Measurements from ENCODE around the gene ATG7. TPM values are rescaled to one million over a fixed set of nuclear protein-coding genes. Genes with fewer than 3 reads are reported as not detected.

The ATG7 gene
- total RNA-seq, 2 experiments from 2014 or later, result 21.7 to 28.4 TPM

DNA sequence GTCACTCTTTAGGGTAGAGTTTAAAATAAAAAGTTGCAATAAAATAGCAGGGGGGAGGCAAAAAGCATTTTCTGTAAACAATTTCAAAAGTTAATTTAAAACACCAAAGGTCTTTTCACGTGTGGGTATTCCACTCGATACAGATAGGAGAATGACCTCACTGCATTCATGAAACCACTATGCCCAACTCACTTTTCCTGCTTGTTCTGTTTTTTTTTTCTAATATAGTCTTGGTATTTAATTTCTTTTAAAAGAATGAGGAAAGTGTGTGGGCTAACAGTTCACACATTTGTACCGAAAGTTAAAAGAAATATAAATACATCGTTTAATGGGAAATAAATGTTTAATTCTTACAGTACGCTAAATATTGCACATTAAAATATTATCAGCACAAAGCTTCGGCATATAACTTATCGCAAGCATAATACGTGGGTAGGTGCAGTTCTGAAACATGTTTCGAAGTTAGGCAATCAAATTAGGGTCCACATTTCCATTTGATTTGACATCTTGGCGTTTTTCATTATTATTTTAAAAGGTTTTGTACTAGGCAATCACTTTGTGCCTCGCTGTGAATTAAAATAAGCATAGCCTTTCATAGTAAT, 330.1 kb downstream of the ATG7 start:
- H4K20me1 ChIP-seq (ENCODE audit: insufficient read depth, low read length), result no peaks in the 10 kb centered on the region
- H3K9me2 ChIP-seq (ENCODE audit: insufficient read depth, low read length), result no peaks in the 10 kb centered on the region
- ChIA-PET CTCF (ENCODE audit: unreplicated experiment) (no interaction called here), POLR2A (interaction anchor here (0.8 to 1.3 kb wide), 3 partner anchors 11 to 44 kb away, joined by 3 read pairs; partner anchors contain the start of gene VGLL4)
- peaks cover 48% of the 10 kb centered on the region for H3K36me3 ChIP-seq (ENCODE audit: insufficient read depth, low read length)
- peak overlapping the region; percentile 91 for H3K27ac ChIP-seq (ENCODE audit: low read depth, low read length, poor library complexity, severe bottlenecking)
- BruUV-seq (replicated peaks), result TSS peak; percentile 80
- intact Hi-C loops (cut with micrococcal nuclease; ENCODE audit: unreplicated experiment), result loop anchor here (5.0 kb wide), 1 partner anchor 120 kb away; no protein-coding TSS in a partner anchor
- H3K4me1 ChIP-seq (ENCODE audit: insufficient read depth, low read length, poor library complexity, severe bottlenecking), result peaks cover 84% of the 10 kb centered on the region
- H3K79me2 ChIP-seq (ENCODE audit: insufficient read depth, low read depth, low read length), result peaks cover 86% of the 10 kb centered on the region
- H3K4me2 ChIP-seq (ENCODE audit: low read length), result peak overlapping the region; percentile 88
- DNase-seq (ENCODE audit: low spot score), result no peak
- H3K9me3 ChIP-seq (ENCODE audit: low read length), result no peaks in the 10 kb centered on the region; the same call in 1 of the 2 replicates
- peak overlapping the region; percentile 52 for H3K4me3 ChIP-seq (ENCODE audit: low read depth, low read length, poor library complexity, severe bottlenecking)
- TF ChIP-seq EZH2phosphoT487 (IDR thresholded peaks at IDR 0.05; ENCODE audit: borderline replicate concordance, low read depth, low read length), result no peak
- TF ChIP-seq, protein P1, sequence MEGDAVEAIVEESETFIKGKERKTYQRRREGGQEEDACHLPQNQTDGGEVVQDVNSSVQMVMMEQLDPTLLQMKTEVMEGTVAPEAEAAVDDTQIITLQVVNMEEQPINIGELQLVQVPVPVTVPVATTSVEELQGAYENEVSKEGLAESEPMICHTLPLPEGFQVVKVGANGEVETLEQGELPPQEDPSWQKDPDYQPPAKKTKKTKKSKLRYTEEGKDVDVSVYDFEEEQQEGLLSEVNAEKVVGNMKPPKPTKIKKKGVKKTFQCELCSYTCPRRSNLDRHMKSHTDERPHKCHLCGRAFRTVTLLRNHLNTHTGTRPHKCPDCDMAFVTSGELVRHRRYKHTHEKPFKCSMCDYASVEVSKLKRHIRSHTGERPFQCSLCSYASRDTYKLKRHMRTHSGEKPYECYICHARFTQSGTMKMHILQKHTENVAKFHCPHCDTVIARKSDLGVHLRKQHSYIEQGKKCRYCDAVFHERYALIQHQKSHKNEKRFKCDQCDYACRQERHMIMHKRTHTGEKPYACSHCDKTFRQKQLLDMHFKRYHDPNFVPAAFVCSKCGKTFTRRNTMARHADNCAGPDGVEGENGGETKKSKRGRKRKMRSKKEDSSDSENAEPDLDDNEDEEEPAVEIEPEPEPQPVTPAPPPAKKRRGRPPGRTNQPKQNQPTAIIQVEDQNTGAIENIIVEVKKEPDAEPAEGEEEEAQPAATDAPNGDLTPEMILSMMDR (conservative IDR thresholded peaks at IDR 0.05; ENCODE audit: low read length), result no peak
- H2AFZ ChIP-seq (ENCODE audit: low read length), result peak overlapping the region; percentile 59; the same call in 1 of the 2 replicates

DNA sequence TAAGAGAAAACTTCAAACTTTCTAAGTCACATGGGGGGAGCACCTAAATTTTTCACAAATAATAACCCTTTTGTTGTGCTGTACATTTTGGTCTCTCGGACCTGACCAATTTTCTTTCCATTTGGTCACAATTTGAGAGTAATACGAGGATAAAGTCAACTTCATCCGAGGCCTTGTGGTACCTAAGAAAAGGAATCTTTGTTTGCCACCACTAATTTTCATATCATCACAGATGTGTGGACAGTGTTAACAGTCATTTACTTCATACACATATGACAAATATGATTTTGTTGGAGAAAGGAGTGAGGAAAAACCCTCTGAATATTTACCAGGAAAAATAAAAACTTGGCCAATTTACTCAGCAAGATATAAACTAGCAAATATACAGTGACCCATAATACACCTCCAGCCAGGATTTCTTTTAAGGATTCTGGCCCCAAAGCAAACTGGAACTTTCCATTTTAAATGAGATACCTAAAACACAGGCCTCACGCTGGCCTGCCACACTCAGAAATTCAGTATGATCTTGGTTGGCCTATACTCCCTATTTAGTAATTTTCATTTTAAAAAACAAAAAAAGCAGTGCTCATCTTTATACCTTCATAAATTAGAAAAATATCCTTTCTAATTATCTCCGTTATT, 330.8 kb downstream of the ATG7 start:
- DNase-seq (ENCODE audit: low spot score), result peak; percentile 23
- ChIA-PET CTCF (ENCODE audit: unreplicated experiment) (no interaction called here), POLR2A (interaction anchor here (0.8 to 2.4 kb wide), 4 partner anchors 12 to 44 kb away, joined by 3 to 16 read pairs (median 4); partner anchors contain the start of gene VGLL4)
- H4K20me1 ChIP-seq (ENCODE audit: insufficient read depth, low read length), result no peaks in the 10 kb centered on the region
- TF ChIP-seq, protein P1 (conservative IDR thresholded peaks at IDR 0.05; ENCODE audit: low read length), result no peak
- no peak for TF ChIP-seq EZH2phosphoT487 (IDR thresholded peaks at IDR 0.05; ENCODE audit: borderline replicate concordance, low read depth, low read length)
- intact Hi-C loops (cut with micrococcal nuclease; ENCODE audit: unreplicated experiment), result loop anchor here (5.0 kb wide), 1 partner anchor 119 kb away; no protein-coding TSS in a partner anchor
- H3K27ac ChIP-seq (ENCODE audit: low read depth, low read length, poor library complexity, severe bottlenecking), result peak overlapping the region; percentile 91
- no peaks in the 10 kb centered on the region for H3K9me3 ChIP-seq (ENCODE audit: low read length)
- no peaks in the 10 kb centered on the region for H3K9me2 ChIP-seq (ENCODE audit: insufficient read depth, low read length)
- peak overlapping the region; percentile 88 for H3K4me2 ChIP-seq (ENCODE audit: low read length)
- peaks cover 42% of the 10 kb centered on the region for H3K36me3 ChIP-seq (ENCODE audit: insufficient read depth, low read length)
- peaks cover 91% of the 10 kb centered on the region for H3K4me1 ChIP-seq (ENCODE audit: insufficient read depth, low read length, poor library complexity, severe bottlenecking)
- H2AFZ ChIP-seq (ENCODE audit: low read length), result peak overlapping the region; percentile 59; the same call in 1 of the 2 replicates
- peak overlapping the region; percentile 52 for H3K4me3 ChIP-seq (ENCODE audit: low read depth, low read length, poor library complexity, severe bottlenecking)
- no TSS peak for BruUV-seq (replicated peaks)
- peaks cover 89% of the 10 kb centered on the region for H3K79me2 ChIP-seq (ENCODE audit: insufficient read depth, low read depth, low read length)

Data from OCI-LY7 (cell line).